HG03342 (cell line): Measurements from ENCODE around the gene CLPX.
A peak's percentile ranks its signal among the peaks of the same experiment; 100 is the strongest.
"Not testable (repeated sequence)": the region's sequence is repeated elsewhere in the genome, so short reads cannot be mapped to it uniquely, and the experiment has no call there.

Source experiments
- ATAC-seq: cut with Tn5 transposase; IDR thresholded peaks from one replicate; pipeline ENCODE4 v1.9.1; 2021; ENCODE audit warnings: mild to moderate bottlenecking, moderate library complexity; ENCODE audit not compliant: unreplicated experiment

Gene CLPX

GRCh38 chr15:65207280-65207840 is 22.2 kb upstream of the CLPX start:
- ATAC-seq = no peak

- no peak for ATAC-seq
These were observed 21.6 kb upstream of the CLPX start for GRCh38 chr15:65206750-65207149.

- ATAC-seq = no peak
These were observed 20.0 kb upstream of the CLPX start for GRCh38 chr15:65204931-65205660.

GRCh38 chr15:65204236-65204930 is 19.2 kb upstream of the CLPX start:
- ATAC-seq = no peak

GRCh38 chr15:65201918-65202317 is 16.8 kb upstream of the CLPX start:
- ATAC-seq = no peak

- ATAC-seq = no peak
These were observed 13.4 kb upstream of the CLPX start for GRCh38 chr15:65198571-65198970.

- no peak for ATAC-seq
These were observed 12.1 kb upstream of the CLPX start for GRCh38 chr15:65197337-65197645.

GRCh38 chr15:65196637-65197336 is 11.6 kb upstream of the CLPX start:
- no peak for ATAC-seq

GRCh38 chr15:65195548-65195923 is 10.4 kb upstream of the CLPX start:
- no peak for ATAC-seq

- no peak for ATAC-seq
These were observed 9.8 kb upstream of the CLPX start for GRCh38 chr15:65194826-65195547.

- ATAC-seq = no peak
These were observed 6.9 kb upstream of the CLPX start for GRCh38 chr15:65192016-65192415.

GRCh38 chr15:65189102-65189740 is 4.1 kb upstream of the CLPX start:
- no peak for ATAC-seq

- ATAC-seq = not testable (repeated sequence)
These were observed 3.3 kb upstream of the CLPX start for GRCh38 chr15:65188472-65188871.

- ATAC-seq = peak; percentile 28
These were observed 756 bp downstream of the CLPX start for GRCh38 chr15:65184305-65184867.

- no peak for ATAC-seq
These were observed 1.3 kb downstream of the CLPX start for GRCh38 chr15:65183865-65184159.

- no peak for ATAC-seq
These were observed 2.6 kb downstream of the CLPX start for GRCh38 chr15:65182538-65182937.

GRCh38 chr15:65181582-65182353 is 3.4 kb downstream of the CLPX start:
- ATAC-seq = not testable (repeated sequence)

- no peak for ATAC-seq
These were observed 5.0 kb downstream of the CLPX start for GRCh38 chr15:65180167-65180566.

GRCh38 chr15:65177901-65178300 is 7.2 kb downstream of the CLPX start:
- no peak for ATAC-seq

GRCh38 chr15:65176056-65176455 is 9.1 kb downstream of the CLPX start:
- no peak for ATAC-seq
